ENCODE data around the gene CNTFR. TPM values are rescaled to one million over a fixed set of nuclear protein-coding genes. Genes with fewer than 3 reads are reported as not detected.

CNTFR gene
- total RNA-seq, 1 experiment from 2014 or later = not detected

DNA sequence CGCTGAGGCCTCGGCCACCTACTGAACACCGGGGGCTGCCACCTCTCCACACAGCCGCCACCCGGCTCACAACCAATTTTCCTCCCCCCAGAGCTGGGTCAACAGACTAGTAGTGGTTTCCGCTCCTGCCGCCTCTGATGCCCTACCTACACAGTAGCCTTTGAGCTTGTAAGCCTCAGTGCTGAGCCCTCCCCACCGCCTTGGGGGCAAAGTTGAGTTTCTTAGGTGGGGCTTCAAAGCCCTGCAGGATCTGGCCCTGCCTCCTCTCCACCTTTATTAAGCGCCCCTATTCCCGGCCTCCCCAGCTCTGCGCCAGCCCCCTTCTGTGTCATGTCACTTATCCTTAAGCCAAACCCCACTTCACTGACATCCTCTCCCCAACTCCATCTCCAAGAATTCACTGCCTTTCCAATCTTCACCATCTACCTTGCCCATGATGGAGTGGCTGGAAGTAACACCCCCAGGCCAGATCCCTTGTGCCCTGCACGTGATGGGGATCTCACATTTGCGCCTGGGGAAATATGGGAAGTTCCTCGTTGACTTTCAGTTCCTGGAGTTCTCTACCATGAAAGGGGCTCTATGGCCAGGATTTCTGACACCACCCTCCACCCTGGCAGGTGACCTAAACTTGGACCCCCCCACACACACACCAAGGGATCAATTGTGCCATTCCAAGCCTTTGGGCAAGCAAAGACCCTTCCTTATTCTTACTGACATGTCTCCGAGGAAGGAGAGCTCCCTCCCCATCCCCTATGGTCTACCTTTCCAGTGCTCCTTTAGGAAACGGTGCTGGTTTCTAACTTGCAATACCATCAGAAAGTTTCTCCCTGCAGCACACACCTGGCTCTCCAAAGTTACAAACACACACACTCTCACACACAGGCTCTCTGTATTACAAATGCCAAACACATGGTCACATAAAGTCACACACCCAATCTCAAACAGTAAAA, 2.7 kb upstream of the CNTFR start:
- POLR2A ChIA-PET = interaction anchor here (0.6 kb wide), 3 partner anchors 73 to 1064 kb away, joined by 3 read pairs; no protein-coding TSS in a partner anchor
- no peaks in the 10 kb centered on the region for H3K36me3 Mint-ChIP-seq (ENCODE audit: insufficient read depth, unreplicated experiment)
- DNase-seq (ENCODE audit: unreplicated experiment) = no peak
- H3K9me3 Mint-ChIP-seq (ENCODE audit: unreplicated experiment) = no peaks in the 10 kb centered on the region
- BruUV-seq (replicated peaks) = no TSS peak
- no peak for TF ChIP-seq CTCF (IDR thresholded peaks at IDR 0.05; ENCODE audit: unreplicated experiment)
- H3K27me3 Mint-ChIP-seq (ENCODE audit: insufficient read depth, unreplicated experiment) = peaks cover 51% of the 10 kb centered on the region
- peaks cover 20% of the 10 kb centered on the region for H3K4me1 Mint-ChIP-seq (ENCODE audit: insufficient read depth, unreplicated experiment)
- intact Hi-C loops (cut with micrococcal nuclease) = loop anchor here (1.0 to 2.0 kb wide), 3 partner anchors 44 to 155 kb away; no protein-coding TSS in a partner anchor
- CTCF ChIA-PET = interaction anchor here (0.6 to 3.6 kb wide), 53 partner anchors 9 to 1016 kb away, joined by 3 to 37 read pairs (median 5); partner anchors contain the start of gene RPP25L
- no peak overlapping the region for H3K27ac Mint-ChIP-seq (ENCODE audit: low read depth, unreplicated experiment)
- no peak overlapping the region for H3K4me3 Mint-ChIP-seq (ENCODE audit: unreplicated experiment)

DNA sequence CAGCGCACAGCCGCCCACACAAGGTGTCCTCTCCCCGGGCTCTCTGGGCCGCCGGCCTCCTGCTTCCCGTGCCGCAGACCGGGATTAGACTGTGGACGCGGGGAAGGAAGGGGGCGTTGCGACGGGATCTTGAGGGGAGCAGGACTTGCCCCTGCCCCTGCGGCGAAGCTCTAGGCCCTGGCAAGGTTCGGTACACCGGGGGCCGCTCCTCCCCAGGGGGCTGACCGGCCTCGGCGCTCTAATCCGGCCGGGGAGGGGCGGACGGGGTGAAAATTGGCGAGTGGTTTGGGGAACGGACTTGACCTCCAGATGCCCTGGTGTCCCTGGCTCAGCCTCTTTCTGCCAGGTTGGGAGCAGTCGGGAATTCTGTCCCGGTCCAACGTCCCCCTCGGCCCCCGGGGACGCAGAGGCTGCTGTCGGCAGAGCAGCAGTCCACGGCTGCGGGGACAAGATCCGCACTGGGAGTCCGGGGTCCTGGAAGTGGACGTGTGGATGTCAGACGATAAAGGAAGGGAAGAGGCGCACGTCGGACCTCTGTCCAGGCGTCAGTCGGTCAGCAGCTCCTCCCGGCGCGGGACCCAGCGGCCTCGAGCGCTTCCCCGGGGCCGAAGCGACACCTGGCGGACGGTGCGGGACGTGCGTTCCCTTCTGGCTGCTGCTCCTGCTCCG, 1.9 kb upstream of the CNTFR start:
- BruUV-seq (replicated peaks) = no TSS peak
- Mint-ChIP-seq H3K9me3 (ENCODE audit: unreplicated experiment) (no peaks in the 10 kb centered on the region), H3K4me3 (ENCODE audit: unreplicated experiment) (no peak overlapping the region), H3K36me3 (ENCODE audit: insufficient read depth, unreplicated experiment) (no peaks in the 10 kb centered on the region), H3K4me1 (ENCODE audit: insufficient read depth, unreplicated experiment) (peaks cover 20% of the 10 kb centered on the region), H3K27me3 (ENCODE audit: insufficient read depth, unreplicated experiment) (peaks cover 59% of the 10 kb centered on the region), H3K27ac (ENCODE audit: low read depth, unreplicated experiment) (no peak overlapping the region)
- CTCF ChIA-PET = interaction anchor here (0.5 to 3.6 kb wide), 49 partner anchors 10 to 1015 kb away, joined by 3 to 37 read pairs (median 6); partner anchors contain the start of genes DCTN3 and RPP25L
- peak; percentile 68 for DNase-seq (ENCODE audit: unreplicated experiment)
- peak; percentile 94 for TF ChIP-seq CTCF (IDR thresholded peaks at IDR 0.05; ENCODE audit: unreplicated experiment)
- intact Hi-C loops (cut with micrococcal nuclease) = loop anchor here (1.0 to 2.0 kb wide), 2 partner anchors 43 to 91 kb away; no protein-coding TSS in a partner anchor
- POLR2A ChIA-PET = interaction anchor here (0.6 kb wide), 2 partner anchors 72 to 1063 kb away, joined by 3 read pairs; no protein-coding TSS in a partner anchor

DNA sequence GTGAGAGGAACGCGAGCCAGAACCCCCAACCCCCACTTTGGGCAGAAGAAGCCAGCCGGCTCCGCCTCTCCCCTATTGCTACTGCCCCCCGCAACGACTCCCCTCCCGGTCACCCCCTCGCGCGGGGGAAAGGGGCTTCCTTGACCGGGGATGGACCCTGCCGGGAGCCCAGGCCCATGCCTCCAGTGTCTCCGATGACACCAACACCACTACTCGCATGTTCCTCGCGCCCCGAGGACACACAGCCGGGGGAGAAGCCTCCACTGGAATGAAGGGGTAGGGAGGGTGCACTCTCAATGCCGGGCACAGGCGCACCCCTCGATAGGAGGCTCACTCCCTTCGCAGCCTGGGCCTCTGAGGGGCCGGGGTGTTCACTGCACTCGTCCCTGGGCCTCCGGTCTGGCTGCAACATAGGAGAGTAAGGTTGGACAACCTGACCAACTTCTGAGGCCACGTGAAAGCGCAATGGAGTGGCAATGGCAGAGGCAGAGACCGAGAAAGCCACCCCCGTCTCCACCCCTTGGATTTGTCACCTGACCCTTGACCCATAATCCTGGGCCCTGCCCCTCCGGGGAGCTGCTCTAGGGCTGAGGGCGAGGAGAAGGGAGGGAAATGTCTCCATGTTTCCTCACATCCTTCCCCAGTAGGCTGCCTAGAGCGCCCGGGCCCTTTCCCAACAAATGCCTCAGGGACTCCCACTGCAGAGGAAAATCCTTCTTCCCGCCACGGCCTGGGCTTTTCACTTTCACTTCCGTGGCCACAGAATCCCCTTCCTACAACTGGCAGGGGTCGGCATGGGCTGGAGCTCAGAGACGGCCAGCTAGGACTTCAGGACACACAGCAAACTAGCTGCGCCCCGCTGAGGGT, 1.1 kb upstream of the CNTFR start:
- DNase-seq (ENCODE audit: unreplicated experiment) = no peak
- POLR2A ChIA-PET = no interaction called here
- CTCF ChIA-PET = interaction anchor here (0.5 to 3.6 kb wide), 27 partner anchors 9 to 503 kb away, joined by 3 to 37 read pairs (median 8); partner anchors contain the start of gene DCTN3
- no peak overlapping the region for H3K27ac Mint-ChIP-seq (ENCODE audit: low read depth, unreplicated experiment)
- no peak for TF ChIP-seq CTCF (IDR thresholded peaks at IDR 0.05; ENCODE audit: unreplicated experiment)
- no peaks in the 10 kb centered on the region for H3K9me3 Mint-ChIP-seq (ENCODE audit: unreplicated experiment)
- H3K4me3 Mint-ChIP-seq (ENCODE audit: unreplicated experiment) = peak overlapping the region; percentile 36
- intact Hi-C loops (cut with micrococcal nuclease) = loop anchor here (1.0 to 2.0 kb wide), 2 partner anchors 42 to 90 kb away; no protein-coding TSS in a partner anchor
- H3K36me3 Mint-ChIP-seq (ENCODE audit: insufficient read depth, unreplicated experiment) = no peaks in the 10 kb centered on the region
- H3K27me3 Mint-ChIP-seq (ENCODE audit: insufficient read depth, unreplicated experiment) = peaks cover 67% of the 10 kb centered on the region
- no TSS peak for BruUV-seq (replicated peaks)
- peaks cover 20% of the 10 kb centered on the region for H3K4me1 Mint-ChIP-seq (ENCODE audit: insufficient read depth, unreplicated experiment)
